Measurements from ENCODE around the gene NKAPD1. TPM values are rescaled to one million over a fixed set of nuclear protein-coding genes. Genes with fewer than 3 reads are reported as not detected.

NKAPD1 gene, protein sequence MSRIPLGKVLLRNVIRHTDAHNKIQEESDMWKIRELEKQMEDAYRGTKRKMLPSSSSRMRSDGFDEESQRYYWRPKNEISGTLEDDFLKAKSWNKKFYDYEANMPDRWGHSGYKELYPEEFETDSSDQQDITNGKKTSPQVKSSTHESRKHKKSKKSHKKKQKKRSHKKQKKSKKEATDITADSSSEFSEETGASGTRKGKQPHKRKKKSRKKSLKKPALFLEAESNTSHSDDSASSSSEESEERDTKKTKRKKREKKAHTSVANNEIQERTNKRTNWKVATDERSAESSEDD
- 22.8 and 23.4 TPM in 2 replicates for total RNA-seq
- 26.5 TPM for total RNA-seq (2013)
- polyA plus RNA-seq = 4.5 and 5.4 TPM in 2 replicates
- polyA minus RNA-seq = 4.2 and 6.7 TPM in 2 replicates

DNA sequence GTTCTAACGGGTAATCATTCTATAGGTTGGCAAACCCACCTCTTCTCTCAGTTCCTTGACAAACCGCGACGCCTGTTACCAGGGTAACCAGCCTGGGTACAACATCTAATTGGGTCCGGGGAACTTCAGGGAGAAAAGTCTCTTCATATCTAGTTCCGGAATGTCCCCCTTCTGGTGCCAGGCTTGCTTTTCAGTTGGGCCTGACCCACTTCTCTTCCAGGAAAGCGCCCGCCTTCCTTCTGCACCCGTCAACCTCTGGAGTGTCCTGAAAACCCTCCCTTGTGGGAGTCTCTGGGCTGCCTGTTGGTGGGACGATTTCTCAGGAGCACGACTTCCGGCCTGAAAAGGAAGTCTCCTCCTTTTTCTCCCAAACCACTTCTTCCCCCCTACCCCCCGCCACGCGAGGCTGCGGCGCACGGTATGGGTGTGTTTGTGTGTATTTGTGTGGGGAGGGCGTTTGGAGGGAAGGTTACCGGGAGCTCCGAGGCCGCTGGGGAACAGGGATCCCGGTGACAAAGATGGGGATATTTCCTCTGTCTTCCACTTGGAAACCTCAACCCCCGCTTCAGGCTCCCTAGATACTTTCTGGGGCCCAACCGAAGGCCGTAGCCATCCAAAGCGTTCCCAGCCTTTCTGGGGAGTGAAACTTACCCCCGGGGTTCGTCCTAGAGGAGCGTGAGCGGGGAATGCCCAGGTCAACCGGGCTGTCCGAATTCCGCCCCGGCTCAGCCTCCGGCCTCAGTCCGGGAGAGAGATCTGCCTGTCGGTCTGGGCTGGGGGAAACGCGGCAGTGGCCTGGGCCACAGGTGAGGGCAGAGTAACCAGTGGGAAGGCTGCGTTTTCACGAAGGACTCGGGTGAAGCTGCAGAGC is at the start of gene NKAPD1, which contains the start of gene PIH1D2:
Gene NKAPD1, plus strand, starts transcription at position 359 of the 871 bp plus-strand sequence. CDS start 1,276 bp downstream, outside the sequence.
Gene PIH1D2, minus strand, starts transcription at position 77 of the 871 bp plus-strand sequence. CDS start 843 bp downstream, outside the sequence.
- Mint-ChIP-seq H3K4me3 (peak within 1 kb of the TSS; percentile 97), H3K9me3 (ENCODE audit: insufficient read depth) (no peaks in the 10 kb centered on the region), H3K27me3 (peaks cover 3% of the 10 kb centered on the region), H3K4me1 (peaks cover 31% of the 10 kb centered on the region), H3K27ac (peak within 1 kb of the TSS; percentile 97)
- peak within 1 kb of the TSS; percentile 97 for H3K9ac ChIP-seq (ENCODE audit: low read length)
- DNase-seq (peak; percentile 95), ATAC-seq (ENCODE audit: low read depth) (peak; percentile 91)
- peaks cover 1 to 23% of the 10 kb centered on the region in 2 experiments for H3K36me3 ChIP-seq (replicated peaks in 1 of 2; ENCODE audit: control extremely low read depth in 1 of 2, control insufficient read depth in 1 of 2, extremely low read depth in 1 of 2, insufficient read depth in 2 of 2, low read length in 1 of 2)
- peaks cover 39% of the 10 kb centered on the region for H3K79me2 ChIP-seq (ENCODE audit: control insufficient read depth, insufficient read depth, low read length)
- no peaks in the 10 kb centered on the region for H4K20me1 ChIP-seq (ENCODE audit: control insufficient read depth, insufficient read depth, low read length, poor library complexity, severe bottlenecking)
- intact Hi-C loops (cut with micrococcal nuclease) = loop anchor here (1.0 to 5.0 kb wide), 7 partner anchors 12 to 1241 kb away; partner anchors contain the start of genes CFAP68, DLAT, FDXACB1 and PTS
- ChIA-PET POLR2A (interaction anchor here (1.2 kb wide), 1 partner anchor 12 kb away, joined by 4 read pairs; the partner anchor contains the start of genes SDHD and TIMM8B), CTCF (interaction anchor here (0.8 to 1.3 kb wide), 2 partner anchors 18 to 147 kb away, joined by 3 to 4 read pairs; no protein-coding TSS in a partner anchor)
- WGBS (ENCODE audit: insufficient coverage) = 1% methylated on average over 34 of the region's 43 CpGs
- peak within 1 kb of the TSS; percentile 53 to 88 for H3K27ac ChIP-seq (ENCODE audit: low read length in 2 of 2)
- TF ChIP-seq, protein P1, sequence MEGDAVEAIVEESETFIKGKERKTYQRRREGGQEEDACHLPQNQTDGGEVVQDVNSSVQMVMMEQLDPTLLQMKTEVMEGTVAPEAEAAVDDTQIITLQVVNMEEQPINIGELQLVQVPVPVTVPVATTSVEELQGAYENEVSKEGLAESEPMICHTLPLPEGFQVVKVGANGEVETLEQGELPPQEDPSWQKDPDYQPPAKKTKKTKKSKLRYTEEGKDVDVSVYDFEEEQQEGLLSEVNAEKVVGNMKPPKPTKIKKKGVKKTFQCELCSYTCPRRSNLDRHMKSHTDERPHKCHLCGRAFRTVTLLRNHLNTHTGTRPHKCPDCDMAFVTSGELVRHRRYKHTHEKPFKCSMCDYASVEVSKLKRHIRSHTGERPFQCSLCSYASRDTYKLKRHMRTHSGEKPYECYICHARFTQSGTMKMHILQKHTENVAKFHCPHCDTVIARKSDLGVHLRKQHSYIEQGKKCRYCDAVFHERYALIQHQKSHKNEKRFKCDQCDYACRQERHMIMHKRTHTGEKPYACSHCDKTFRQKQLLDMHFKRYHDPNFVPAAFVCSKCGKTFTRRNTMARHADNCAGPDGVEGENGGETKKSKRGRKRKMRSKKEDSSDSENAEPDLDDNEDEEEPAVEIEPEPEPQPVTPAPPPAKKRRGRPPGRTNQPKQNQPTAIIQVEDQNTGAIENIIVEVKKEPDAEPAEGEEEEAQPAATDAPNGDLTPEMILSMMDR (IDR thresholded peaks at IDR 0.05) = peak; percentile 23
- TF ChIP-seq EZH2 (IDR thresholded peaks at IDR 0.05; ENCODE audit: borderline replicate concordance, insufficient read depth, low read depth, low read length, poor library complexity, severe bottlenecking) = no peak
- H3K4me2 ChIP-seq (replicated peaks; ENCODE audit: low read depth, low read length, poor library complexity, severe bottlenecking) = peak within 1 kb of the TSS; percentile 94
- no peaks in the 10 kb centered on the region for H3K27me3 ChIP-seq (replicated peaks in 1 of 4; ENCODE audit: control extremely low read depth in 1 of 4, control insufficient read depth in 3 of 4, insufficient read depth in 4 of 4, low read length in 3 of 4)
- H3K9me3 ChIP-seq (ENCODE audit: control extremely low read depth in 1 of 3, control insufficient read depth in 2 of 3, insufficient read depth in 1 of 3, low read length in 2 of 3) = no peaks in the 10 kb centered on the region
- H2AFZ ChIP-seq (ENCODE audit: insufficient read depth, low read depth, low read length, poor library complexity, severe bottlenecking) = peak within 1 kb of the TSS; percentile 89
- H3K4me1 ChIP-seq (ENCODE audit: control insufficient read depth in 2 of 2, insufficient read depth in 2 of 2, low read length in 2 of 2) = peaks cover 12 to 13% of the 10 kb centered on the region in 2 donors
- H3K4me3 ChIP-seq (ENCODE audit: control extremely low read depth in 1 of 5, extremely low read depth in 1 of 5, insufficient read depth in 1 of 5, low read depth in 2 of 5, low read length in 4 of 5) = peak within 1 kb of the TSS; percentile 78 to 98 (median 81)
